Ascending aorta (tissue), 2 donors: ENCODE measurements around the gene GRIN1. TPM values are rescaled to one million over a fixed set of nuclear protein-coding genes. Genes with fewer than 3 reads are reported as not detected.
A peak's percentile ranks its signal among the peaks of the same experiment; 100 is the strongest.

Experiments used
- DNase-seq, 2 donors: peaks; one replicate each; pipeline ENCODE4 v3.0.0-alpha.2; 2019; ENCODE audit warnings: low spot score in 2 of 2
- H3K27ac ChIP-seq, 2 donors: fragments of 200-600 bp; sonication (generic); one replicate each; pipeline ENCODE4 v1.5.1; 2016 to 2017; ENCODE audit warnings: mild to moderate bottlenecking in 1 of 2
- H3K27me3 ChIP-seq: fragments of 200-600 bp; sonication (generic); one replicate; pipeline ENCODE4 v1.5.1; 2017
- H3K36me3 ChIP-seq, 2 donors: fragments of 200-600 bp; sonication (generic); one replicate each; pipeline ENCODE4 v1.5.1; 2016
- H3K4me1 ChIP-seq, 2 donors: fragments of 200-600 bp; sonication (generic); one replicate each; pipeline ENCODE4 v1.5.1; 2016 to 2017; ENCODE audit warnings: mild to moderate bottlenecking in 1 of 2
- H3K4me3 ChIP-seq, 2 donors: fragments of 200-600 bp; sonication (generic); one replicate each; pipeline ENCODE4 v1.5.1; 2016 to 2017; ENCODE audit warnings: mild to moderate bottlenecking in 1 of 2
- H3K9me3 ChIP-seq, 2 donors: fragments of 200-600 bp; sonication (generic); one replicate each; pipeline ENCODE4 v1.5.1; 2016
- CTCF ChIP-seq, 3 experiments: fragments of 200-600 bp in 2 of 3; fragments of 450-650 bp in 1 of 3; sonication (generic) in 2 of 3; IDR thresholded peaks; one replicate each; pipeline ENCODE4 v1.5.1; 2016 to 2019; ENCODE audit warnings: antibody characterized with exemption in 3 of 3, mild to moderate bottlenecking in 1 of 3, moderate library complexity in 1 of 3
- intact Hi-C: fragments of 100-400 bp; cut with DNase I; formaldehyde crosslinking; loops from one replicate; pipeline ENCODE4 v1.15.1; 2023
- total RNA-seq: library from RNA; depleted of rRNA; stranded (reverse); fragments of >200 nt; gene quantifications from one replicate; pipeline ENCODE4 v1.1.0, GENCODE V29; 2016

Gene GRIN1
- total RNA-seq, 1 donor from 2014 or later = not detected

- no peak overlapping the region for H3K27ac ChIP-seq
- no peaks in the 10 kb centered on the region for H3K4me1 ChIP-seq
- no peak overlapping the region for H3K4me3 ChIP-seq
- no peaks in the 10 kb centered on the region for H3K36me3 ChIP-seq
- H3K9me3 ChIP-seq = no peaks in the 10 kb centered on the region
- intact Hi-C loops = no loop called here
- TF ChIP-seq CTCF (IDR thresholded peaks at IDR 0.05) = no peak
- no peaks in the 10 kb centered on the region for H3K27me3 ChIP-seq
- DNase-seq = no peak
These were observed 75.7 kb downstream of the GRIN1 start for GRCh38 chr9:137214620-137215019.

GRCh38 chr9:137215196-137215986 lies 76.4 kb downstream of the GRIN1 start:
- Histone ChIP-seq H3K27ac (no peak overlapping the region), H3K9me3 (no peaks in the 10 kb centered on the region), H3K4me1 (no peaks in the 10 kb centered on the region), H3K4me3 (no peak overlapping the region), H3K27me3 (no peaks in the 10 kb centered on the region), H3K36me3 (no peaks in the 10 kb centered on the region)
- TF ChIP-seq CTCF (IDR thresholded peaks at IDR 0.05) = no peak
- no peak for DNase-seq
- intact Hi-C loops = no loop called here

GRCh38 chr9:137216188-137216965 lies 77.4 kb downstream of the GRIN1 start:
- intact Hi-C loops = no loop called here
- Histone ChIP-seq H3K4me3 (no peak overlapping the region), H3K27ac (no peak overlapping the region), H3K9me3 (no peaks in the 10 kb centered on the region), H3K36me3 (no peaks in the 10 kb centered on the region), H3K4me1 (peaks cover 1 to 3% of the 10 kb centered on the region in 2 donors), H3K27me3 (no peaks in the 10 kb centered on the region)
- TF ChIP-seq CTCF (IDR thresholded peaks at IDR 0.05) = no peak
- no peak for DNase-seq

GRCh38 chr9:137217276-137218211 lies 78.6 kb downstream of the GRIN1 start:
- Histone ChIP-seq H3K4me1 (peaks cover 5 to 10% of the 10 kb centered on the region in 2 donors), H3K36me3 (no peaks in the 10 kb centered on the region), H3K4me3 (peak overlapping the region in 1 of 2 donors; percentile 30), H3K27ac (no peak overlapping the region), H3K27me3 (no peaks in the 10 kb centered on the region), H3K9me3 (no peaks in the 10 kb centered on the region)
- no peak for TF ChIP-seq CTCF (IDR thresholded peaks at IDR 0.05)
- intact Hi-C loops = no loop called here
- DNase-seq = no peak

GRCh38 chr9:137218212-137218753 lies 79.3 kb downstream of the GRIN1 start:
- H3K27ac ChIP-seq = no peak overlapping the region
- peak overlapping the region in 1 of 2 donors; percentile 30 for H3K4me3 ChIP-seq
- no peak for DNase-seq
- peaks cover 5 to 14% of the 10 kb centered on the region in 2 donors for H3K4me1 ChIP-seq
- no peaks in the 10 kb centered on the region for H3K27me3 ChIP-seq
- intact Hi-C loops = no loop called here
- TF ChIP-seq CTCF (IDR thresholded peaks at IDR 0.05) = no peak
- H3K9me3 ChIP-seq = no peaks in the 10 kb centered on the region
- H3K36me3 ChIP-seq = no peaks in the 10 kb centered on the region
